ENCODE results near the gene SEMA4B. TPM values are rescaled to one million over a fixed set of nuclear protein-coding genes. Genes with fewer than 3 reads are reported as not detected.

The SEMA4B gene
- total RNA-seq, 6 donors from 2014 or later, result 47.6 to 81.3 (median 55.9) TPM

DNA sequence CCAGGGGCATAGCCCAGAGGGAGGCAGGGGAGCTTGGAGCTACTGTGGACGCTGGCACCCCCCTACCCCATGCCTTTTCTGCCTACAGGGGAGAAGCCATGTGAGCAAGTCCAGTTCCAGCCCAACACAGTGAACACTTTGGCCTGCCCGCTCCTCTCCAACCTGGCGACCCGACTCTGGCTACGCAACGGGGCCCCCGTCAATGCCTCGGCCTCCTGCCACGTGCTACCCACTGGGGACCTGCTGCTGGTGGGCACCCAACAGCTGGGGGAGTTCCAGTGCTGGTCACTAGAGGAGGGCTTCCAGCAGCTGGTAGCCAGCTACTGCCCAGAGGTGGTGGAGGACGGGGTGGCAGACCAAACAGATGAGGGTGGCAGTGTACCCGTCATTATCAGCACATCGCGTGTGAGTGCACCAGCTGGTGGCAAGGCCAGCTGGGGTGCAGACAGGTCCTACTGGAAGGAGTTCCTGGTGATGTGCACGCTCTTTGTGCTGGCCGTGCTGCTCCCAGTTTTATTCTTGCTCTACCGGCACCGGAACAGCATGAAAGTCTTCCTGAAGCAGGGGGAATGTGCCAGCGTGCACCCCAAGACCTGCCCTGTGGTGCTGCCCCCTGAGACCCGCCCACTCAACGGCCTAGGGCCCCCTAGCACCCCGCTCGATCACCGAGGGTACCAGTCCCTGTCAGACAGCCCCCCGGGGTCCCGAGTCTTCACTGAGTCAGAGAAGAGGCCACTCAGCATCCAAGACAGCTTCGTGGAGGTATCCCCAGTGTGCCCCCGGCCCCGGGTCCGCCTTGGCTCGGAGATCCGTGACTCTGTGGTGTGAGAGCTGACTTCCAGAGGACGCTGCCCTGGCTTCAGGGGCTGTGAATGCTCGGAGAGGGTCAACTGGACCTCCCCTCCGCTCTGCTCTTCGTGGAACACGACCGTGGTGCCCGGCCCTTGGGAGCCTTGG lies 27.0 kb downstream of the SEMA4B start:
- H3K4me1 ChIP-seq, result peaks cover 27 to 47% (median 36%) of the 10 kb centered on the region in 4 donors
- ATAC-seq (ENCODE audit: low FRiP score in 2 of 2) (no peak), DNase-seq (peak in 1 of 2 donors; percentile 75)
- no peaks in the 10 kb centered on the region for H3K9me3 ChIP-seq
- no peak overlapping the region for H3K27ac ChIP-seq
- WGBS, 2 donors, result 95 to 98% methylated on average over 25 to 32 of the region's 38 CpGs
- H3K27me3 ChIP-seq, result no peaks in the 10 kb centered on the region
- H3K4me3 ChIP-seq, result no peak overlapping the region
- no peak for TF ChIP-seq POLR2AphosphoS5 (IDR thresholded peaks at IDR 0.05)
- TF ChIP-seq, protein P1, sequence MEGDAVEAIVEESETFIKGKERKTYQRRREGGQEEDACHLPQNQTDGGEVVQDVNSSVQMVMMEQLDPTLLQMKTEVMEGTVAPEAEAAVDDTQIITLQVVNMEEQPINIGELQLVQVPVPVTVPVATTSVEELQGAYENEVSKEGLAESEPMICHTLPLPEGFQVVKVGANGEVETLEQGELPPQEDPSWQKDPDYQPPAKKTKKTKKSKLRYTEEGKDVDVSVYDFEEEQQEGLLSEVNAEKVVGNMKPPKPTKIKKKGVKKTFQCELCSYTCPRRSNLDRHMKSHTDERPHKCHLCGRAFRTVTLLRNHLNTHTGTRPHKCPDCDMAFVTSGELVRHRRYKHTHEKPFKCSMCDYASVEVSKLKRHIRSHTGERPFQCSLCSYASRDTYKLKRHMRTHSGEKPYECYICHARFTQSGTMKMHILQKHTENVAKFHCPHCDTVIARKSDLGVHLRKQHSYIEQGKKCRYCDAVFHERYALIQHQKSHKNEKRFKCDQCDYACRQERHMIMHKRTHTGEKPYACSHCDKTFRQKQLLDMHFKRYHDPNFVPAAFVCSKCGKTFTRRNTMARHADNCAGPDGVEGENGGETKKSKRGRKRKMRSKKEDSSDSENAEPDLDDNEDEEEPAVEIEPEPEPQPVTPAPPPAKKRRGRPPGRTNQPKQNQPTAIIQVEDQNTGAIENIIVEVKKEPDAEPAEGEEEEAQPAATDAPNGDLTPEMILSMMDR (IDR thresholded peaks at IDR 0.05), result no peak
- no peak for TF ChIP-seq POLR2A (IDR thresholded peaks at IDR 0.05)
- no peak for TF ChIP-seq EP300 (IDR thresholded peaks at IDR 0.05)
- peaks cover 25 to 87% (median 71%) of the 10 kb centered on the region in 4 donors for H3K36me3 ChIP-seq

DNA sequence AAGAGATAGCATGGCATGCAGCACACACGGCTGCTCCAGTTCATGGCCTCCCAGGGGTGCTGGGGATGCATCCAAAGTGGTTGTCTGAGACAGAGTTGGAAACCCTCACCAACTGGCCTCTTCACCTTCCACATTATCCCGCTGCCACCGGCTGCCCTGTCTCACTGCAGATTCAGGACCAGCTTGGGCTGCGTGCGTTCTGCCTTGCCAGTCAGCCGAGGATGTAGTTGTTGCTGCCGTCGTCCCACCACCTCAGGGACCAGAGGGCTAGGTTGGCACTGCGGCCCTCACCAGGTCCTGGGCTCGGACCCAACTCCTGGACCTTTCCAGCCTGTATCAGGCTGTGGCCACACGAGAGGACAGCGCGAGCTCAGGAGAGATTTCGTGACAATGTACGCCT lies 27.8 kb downstream of the SEMA4B start:
- peaks cover 19 to 78% (median 63%) of the 10 kb centered on the region in 4 donors for H3K36me3 ChIP-seq
- TF ChIP-seq EP300 (IDR thresholded peaks at IDR 0.05) (no peak), POLR2A (IDR thresholded peaks at IDR 0.05) (no peak), POLR2AphosphoS5 (IDR thresholded peaks at IDR 0.05) (no peak)
- TF ChIP-seq, protein P1 (IDR thresholded peaks at IDR 0.05), result no peak
- no peaks in the 10 kb centered on the region for H3K9me3 ChIP-seq
- H3K4me1 ChIP-seq, result peaks cover 27 to 49% (median 37%) of the 10 kb centered on the region in 4 donors
- no peak overlapping the region for H3K27ac ChIP-seq
- ATAC-seq (ENCODE audit: low FRiP score in 2 of 2) (no peak), DNase-seq (no peak)
- 89 to 97% methylated on average over 15 of the region's 15 CpGs for WGBS, 2 donors
- H3K4me3 ChIP-seq, result no peak overlapping the region
- no peaks in the 10 kb centered on the region for H3K27me3 ChIP-seq

DNA sequence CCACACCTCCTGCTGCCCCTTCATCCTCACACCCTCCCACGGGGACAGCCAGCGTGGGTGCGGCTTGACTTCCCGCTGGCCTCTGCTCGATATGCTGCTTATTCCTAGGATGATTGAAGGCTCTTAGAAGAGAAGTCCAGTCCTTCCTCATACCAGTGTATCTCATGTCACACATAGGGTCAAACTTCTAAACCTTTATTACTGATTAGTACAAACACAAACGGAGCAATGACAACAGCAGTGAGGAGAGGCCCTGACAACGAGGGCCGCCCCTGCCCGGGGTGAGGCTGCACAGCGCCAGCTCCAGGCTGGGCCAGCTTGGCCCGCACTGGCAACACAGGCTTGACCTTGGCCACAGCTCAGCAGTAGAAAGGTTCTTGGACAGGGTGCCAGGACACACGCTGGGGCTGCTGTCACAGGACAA lies 29.0 kb downstream of the SEMA4B start:
- H3K9me3 ChIP-seq, result no peaks in the 10 kb centered on the region
- no peak for DNase-seq
- 75 to 76% methylated on average over 12 of the region's 12 CpGs for WGBS, 2 donors
- H3K4me1 ChIP-seq, result peaks cover 28 to 49% (median 43%) of the 10 kb centered on the region in 4 donors
- TF ChIP-seq POLR2A (IDR thresholded peaks at IDR 0.05) (no peak), POLR2AphosphoS5 (IDR thresholded peaks at IDR 0.05) (no peak), EP300 (IDR thresholded peaks at IDR 0.05) (no peak)
- TF ChIP-seq, protein P1 (IDR thresholded peaks at IDR 0.05), result no peak
- no peak overlapping the region for H3K4me3 ChIP-seq
- H3K27ac ChIP-seq, result peak overlapping the region in 3 of 4 donors; percentile 42 to 97 (median 84)
- no peak for ATAC-seq (ENCODE audit: low FRiP score in 2 of 2)
- H3K27me3 ChIP-seq, result no peaks in the 10 kb centered on the region
- H3K36me3 ChIP-seq, result peaks cover 14 to 67% (median 51%) of the 10 kb centered on the region in 4 donors

DNA sequence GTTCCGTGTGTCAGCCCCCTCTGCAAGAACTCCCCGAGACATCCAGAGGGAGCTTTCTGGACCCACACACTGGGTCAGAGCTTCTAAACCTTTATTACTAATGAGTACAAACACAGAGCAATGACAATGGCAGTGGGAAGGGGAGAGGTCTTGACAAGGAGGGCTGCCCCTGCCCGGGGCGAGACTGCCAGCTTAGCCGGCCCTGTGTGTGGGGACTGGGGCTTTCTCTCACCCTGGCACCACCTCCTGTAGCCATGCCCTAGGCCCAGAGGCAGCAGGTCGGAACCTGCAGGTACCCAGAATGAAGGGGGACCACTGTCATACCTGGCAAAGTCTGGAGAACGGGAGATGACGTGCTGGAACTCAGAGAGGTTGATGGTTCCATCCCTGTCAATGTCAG lies 29.5 kb downstream of the SEMA4B start:
- Histone ChIP-seq H3K4me3 (peak overlapping the region in 1 of 4 donors; percentile 5), H3K9me3 (no peaks in the 10 kb centered on the region), H3K27me3 (no peaks in the 10 kb centered on the region), H3K27ac (peak overlapping the region; percentile 42 to 97 (median 86)), H3K4me1 (peaks cover 28 to 49% (median 44%) of the 10 kb centered on the region in 4 donors), H3K36me3 (peaks cover 14 to 62% (median 46%) of the 10 kb centered on the region in 4 donors)
- DNase-seq (no peak), ATAC-seq (ENCODE audit: low FRiP score in 2 of 2) (no peak)
- TF ChIP-seq, protein P1 (IDR thresholded peaks at IDR 0.05), result no peak
- TF ChIP-seq POLR2A (IDR thresholded peaks at IDR 0.05), result no peak
- no peak for TF ChIP-seq POLR2AphosphoS5 (IDR thresholded peaks at IDR 0.05)
- TF ChIP-seq EP300 (IDR thresholded peaks at IDR 0.05), result no peak
- WGBS, 2 donors, result 87 to 91% methylated on average over 5 to 8 of the region's 8 CpGs
